Thymus (tissue), 11 donors: Measurements from ENCODE around the gene DNER. TPM values are rescaled to one million over a fixed set of nuclear protein-coding genes. Genes with fewer than 3 reads are reported as not detected.

Experiments
- DNase-seq, 9 donors: peaks; one replicate each; pipeline ENCODE4 v3.0.0-alpha.2; 2013; ENCODE audit warnings: low spot score in 9 of 9, low read depth in 6 of 9, missing footprints in 1 of 9
- H3K27ac ChIP-seq, 2 donors: one replicate each; pipeline ENCODE4 v1.5.1; 2013; ENCODE audit warnings: control low read depth in 1 of 2, low read depth in 1 of 2, low read length in 1 of 2, mild to moderate bottlenecking in 1 of 2, moderate library complexity in 1 of 2
- H3K27me3 ChIP-seq, 2 donors: one replicate each; pipeline ENCODE4 v1.5.1; 2013; ENCODE audit warnings: low read length in 1 of 2; ENCODE audit not compliant: control insufficient read depth in 2 of 2, insufficient read depth in 1 of 2
- H3K36me3 ChIP-seq, 2 donors: one replicate each; pipeline ENCODE4 v1.5.1; 2013; ENCODE audit warnings: low read length in 1 of 2, mild to moderate bottlenecking in 1 of 2, moderate library complexity in 1 of 2; ENCODE audit not compliant: control insufficient read depth in 2 of 2, insufficient read depth in 2 of 2
- H3K4me1 ChIP-seq, 2 donors: one replicate each; pipeline ENCODE4 v1.5.1; 2013; ENCODE audit warnings: low read length in 2 of 2; ENCODE audit not compliant: control insufficient read depth in 2 of 2, insufficient read depth in 2 of 2
- H3K4me3 ChIP-seq, 2 donors: one replicate each; pipeline ENCODE4 v1.5.1; 2013; ENCODE audit warnings: low read length in 2 of 2, control low read depth in 1 of 2, mild to moderate bottlenecking in 1 of 2
- H3K9me3 ChIP-seq, 2 donors: one replicate each; pipeline ENCODE4 v1.5.1; 2013; ENCODE audit warnings: low read length in 1 of 2, mild to moderate bottlenecking in 1 of 2; ENCODE audit not compliant: control insufficient read depth in 2 of 2, insufficient read depth in 1 of 2
- WGBS: extraction: QIAGEN DNeasy Blood & Tissue Kit; methylation state at CpG from one replicate; pipeline ENCODE4 v1.1.7; 2013; 5-methylcytosine and 5-hydroxymethylcytosine counted together
- polyA plus RNA-seq: library from polyadenylated mRNA; stranded (reverse); fragments of 200-250 nt; gene quantifications from one replicate; pipeline ENCODE4 v1.2.3, GENCODE V29; 2013
- total RNA-seq: library from RNA; stranded (reverse); fragments of 120-200 nt; gene quantifications from one replicate; pipeline ENCODE4 v1.2.4, GENCODE V29; 2013
- donor health status: healthy.

Gene DNER
- total and polyA plus RNA-seq, 2 donors: 0.09 to 0.59 TPM

- 89% methylated on average over 5 of the region's 5 CpGs for WGBS
- Histone ChIP-seq H3K36me3 (no peaks in the 10 kb centered on the region), H3K4me1 (no peaks in the 10 kb centered on the region), H3K9me3 (peaks cover 0 to 5% of the 10 kb centered on the region in 2 donors), H3K27ac (no peak overlapping the region), H3K27me3 (no peaks in the 10 kb centered on the region), H3K4me3 (no peak overlapping the region)
- DNase-seq: no peak
Measured at GRCh38 chr2:229363185-229363814, 351.1 kb downstream of the DNER start.

DNA sequence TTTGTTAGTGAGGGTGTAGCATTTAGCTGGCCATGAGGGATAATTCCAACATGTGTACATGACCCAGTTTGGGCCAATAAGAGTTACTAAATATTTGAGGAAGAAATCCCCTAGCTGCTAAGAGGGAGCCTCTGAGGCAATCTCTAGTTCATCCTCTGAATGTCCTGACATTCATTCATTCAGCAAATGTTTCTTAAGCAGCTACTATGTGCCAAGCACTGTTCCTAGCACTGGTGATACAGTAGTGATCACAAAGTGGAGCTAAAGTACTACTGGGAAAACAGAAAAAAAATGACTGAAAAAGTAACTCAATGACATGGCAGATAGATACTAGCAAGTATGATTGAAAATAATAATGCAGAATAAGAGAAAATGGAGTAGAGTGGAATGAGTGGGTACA lies 363.5 kb downstream of the DNER start:
- Histone ChIP-seq H3K27ac (no peak overlapping the region), H3K27me3 (no peaks in the 10 kb centered on the region), H3K4me1 (no peaks in the 10 kb centered on the region), H3K4me3 (no peak overlapping the region), H3K36me3 (no peaks in the 10 kb centered on the region), H3K9me3 (no peaks in the 10 kb centered on the region)
- DNase-seq: no peak

DNA sequence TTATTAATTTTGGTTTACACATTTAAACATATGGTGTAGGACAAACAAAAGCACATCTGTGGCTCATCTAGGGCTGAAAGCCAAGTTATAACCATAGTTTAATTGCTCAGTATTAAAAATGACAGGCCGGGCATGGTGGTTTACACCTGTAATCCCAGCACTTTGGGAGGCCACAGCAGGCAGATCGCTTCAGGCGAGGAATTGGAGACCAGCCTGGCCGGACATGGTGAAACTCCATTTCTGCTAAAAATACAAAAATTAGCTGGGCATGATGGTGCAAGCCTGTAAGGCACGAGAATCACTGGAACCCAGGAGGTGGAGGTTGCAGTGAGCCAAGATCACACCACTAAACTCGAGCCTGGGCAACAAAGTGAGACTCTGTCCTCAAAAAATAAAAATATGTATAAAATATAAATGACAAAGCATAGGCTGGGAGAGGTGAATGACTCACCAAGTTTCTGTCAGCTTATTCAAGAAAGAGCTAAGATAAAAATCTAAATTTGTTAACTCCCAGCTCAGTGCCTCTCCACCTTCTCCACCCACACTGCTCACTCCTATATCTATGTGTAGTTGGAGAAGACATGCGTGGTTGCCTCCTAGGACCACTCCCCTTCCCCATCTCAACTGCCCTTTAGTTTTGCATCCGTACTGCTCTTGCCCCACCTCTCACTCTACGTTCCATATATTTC lies 364.1 kb downstream of the DNER start:
- H3K27ac ChIP-seq: no peak overlapping the region
- no peak for DNase-seq
- H3K9me3 ChIP-seq: no peaks in the 10 kb centered on the region
- H3K36me3 ChIP-seq: no peaks in the 10 kb centered on the region
- WGBS: 90% methylated on average over 9 of the region's 9 CpGs
- no peaks in the 10 kb centered on the region for H3K4me1 ChIP-seq
- H3K27me3 ChIP-seq: no peaks in the 10 kb centered on the region
- H3K4me3 ChIP-seq: no peak overlapping the region

- Histone ChIP-seq H3K4me1 (no peaks in the 10 kb centered on the region), H3K36me3 (no peaks in the 10 kb centered on the region), H3K27me3 (no peaks in the 10 kb centered on the region), H3K9me3 (no peaks in the 10 kb centered on the region), H3K4me3 (no peak overlapping the region), H3K27ac (no peak overlapping the region)
- DNase-seq: no peak
- WGBS: 96% methylated on average over 3 of the region's 3 CpGs
Measured at GRCh38 chr2:229348128-229348527, 366.2 kb downstream of the DNER start.

- H3K4me3 ChIP-seq: no peak overlapping the region
- H3K27me3 ChIP-seq: no peaks in the 10 kb centered on the region
- 87% methylated on average over 4 of the region's 4 CpGs for whole genome bisulfite sequencing
- no peak overlapping the region for H3K27ac ChIP-seq
- H3K9me3 ChIP-seq: no peaks in the 10 kb centered on the region
- no peaks in the 10 kb centered on the region for H3K36me3 ChIP-seq
- no peak for DNase-seq
- no peaks in the 10 kb centered on the region for H3K4me1 ChIP-seq
Measured at GRCh38 chr2:229346816-229347540, 367.4 kb downstream of the DNER start.

DNA sequence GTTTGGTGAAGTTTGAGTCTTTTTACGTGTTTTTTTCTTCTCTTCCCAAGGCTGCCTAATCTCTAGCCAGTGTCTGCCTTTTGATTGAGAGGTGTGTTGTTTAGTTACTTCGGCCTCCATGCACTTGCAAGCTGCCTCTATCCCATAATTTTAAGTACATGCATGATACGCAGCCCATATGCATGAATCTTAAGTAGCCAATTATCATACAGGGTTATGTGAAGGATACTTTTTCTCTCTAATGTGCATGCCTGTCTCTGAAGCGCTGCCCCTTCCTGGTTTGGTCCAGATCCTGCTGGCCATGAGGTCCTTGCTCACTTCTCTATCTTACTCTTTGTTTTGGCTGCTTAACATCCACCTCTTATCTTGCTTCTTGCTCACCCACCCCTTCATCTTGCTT lies 369.4 kb downstream of the DNER start:
- Histone ChIP-seq H3K4me3 (no peak overlapping the region), H3K4me1 (no peaks in the 10 kb centered on the region), H3K36me3 (no peaks in the 10 kb centered on the region), H3K27ac (no peak overlapping the region), H3K9me3 (no peaks in the 10 kb centered on the region), H3K27me3 (no peaks in the 10 kb centered on the region)
- WGBS: 88% methylated on average over 4 of the region's 4 CpGs
- no peak for DNase-seq

- Histone ChIP-seq H3K4me1 (no peaks in the 10 kb centered on the region), H3K27me3 (no peaks in the 10 kb centered on the region), H3K36me3 (no peaks in the 10 kb centered on the region)
Measured at GRCh38 chr2:229344151-229344551, 370.2 kb downstream of the DNER start.

GRCh38 chr2:229343661-229344060 lies 370.7 kb downstream of the DNER start:
- no peak for DNase-seq
- no peak overlapping the region for H3K27ac ChIP-seq

More at GRCh38 chr2:229344151-229344551, 370.2 kb downstream of the DNER start:
- no peak overlapping the region for H3K4me3 ChIP-seq
- H3K9me3 ChIP-seq: no peaks in the 10 kb centered on the region
- WGBS: 91% methylated on average over 6 of the region's 6 CpGs
- H3K27ac ChIP-seq: no peak overlapping the region
- DNase-seq: no peak

DNA sequence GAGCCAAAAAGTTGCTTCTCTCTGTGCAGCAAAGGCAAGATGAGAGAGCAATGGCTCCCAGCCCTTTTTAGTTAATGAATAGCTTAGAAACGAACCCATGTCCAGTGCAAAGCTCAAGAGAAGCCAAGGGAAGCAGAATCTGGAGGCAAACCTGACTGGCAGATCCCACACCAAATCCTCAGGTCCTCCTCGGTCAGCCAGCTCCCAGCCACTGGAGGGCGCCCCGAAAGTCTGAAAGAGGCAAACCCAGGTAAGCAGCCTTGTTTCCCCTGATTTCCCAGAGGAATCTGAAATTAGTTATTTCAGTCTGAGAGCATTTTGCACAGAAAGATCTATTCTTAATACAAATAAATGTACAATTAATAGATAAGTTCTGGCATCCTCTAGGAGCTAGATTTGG lies 372.0 kb downstream of the DNER start:
- Histone ChIP-seq H3K27ac (no peak overlapping the region), H3K4me3 (no peak overlapping the region), H3K4me1 (no peaks in the 10 kb centered on the region), H3K27me3 (no peaks in the 10 kb centered on the region), H3K9me3 (no peaks in the 10 kb centered on the region), H3K36me3 (no peaks in the 10 kb centered on the region)
- WGBS: 62% methylated on average over 4 of the region's 4 CpGs
- no peak for DNase-seq

More at GRCh38 chr2:229343661-229344060, 370.7 kb downstream of the DNER start:
- 91% methylated on average over 3 of the region's 3 CpGs for WGBS
- Histone ChIP-seq H3K4me1 (no peaks in the 10 kb centered on the region), H3K36me3 (no peaks in the 10 kb centered on the region), H3K4me3 (no peak overlapping the region), H3K9me3 (no peaks in the 10 kb centered on the region), H3K27me3 (no peaks in the 10 kb centered on the region)
